ENCODE data around the gene VANGL2. TPM values are rescaled to one million over a fixed set of nuclear protein-coding genes. Genes with fewer than 3 reads are reported as not detected.

Gene VANGL2
- total RNA-seq, 1 experiment from 2014 or later, result 3.4 TPM

DNA sequence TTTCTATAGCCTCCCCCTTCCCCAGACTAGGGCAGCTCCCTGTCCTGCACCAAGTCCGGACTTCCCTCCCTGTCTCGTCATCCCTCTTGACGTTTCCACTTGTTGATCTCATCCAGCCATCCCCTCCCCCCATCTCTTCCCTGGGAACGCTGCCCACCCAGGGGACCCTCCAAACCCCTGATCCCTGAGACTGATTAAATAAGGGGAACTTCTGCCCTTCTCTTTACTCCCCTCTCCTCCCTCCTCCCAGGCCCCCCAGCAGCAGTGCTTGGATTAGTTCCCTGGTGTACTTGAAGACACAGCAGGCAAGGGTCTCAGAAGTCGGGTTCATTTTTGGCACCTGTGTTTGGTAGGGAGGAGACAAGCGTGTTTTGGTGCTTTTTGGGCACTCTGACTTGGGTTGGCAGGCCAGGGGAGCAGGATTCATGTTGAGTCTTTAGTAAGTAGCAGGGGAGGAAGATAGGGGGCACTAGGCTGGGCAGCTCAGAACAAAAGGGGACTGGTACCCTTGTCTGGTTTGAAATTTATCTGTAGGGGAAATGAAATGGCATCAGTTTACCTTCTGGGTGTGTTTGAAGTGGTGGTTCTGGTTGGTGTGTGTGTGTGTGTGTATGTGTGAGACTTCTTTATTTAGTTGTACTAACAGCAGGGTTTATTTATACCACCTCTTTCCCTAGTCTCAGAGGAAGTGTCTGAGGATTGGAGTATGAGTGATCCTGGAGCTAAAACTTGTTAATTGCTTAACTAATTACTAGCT is 11.1 kb downstream of the VANGL2 start:
- Mint-ChIP-seq H3K4me1 (ENCODE audit: low read depth, unreplicated experiment) (peaks cover 8% of the 10 kb centered on the region), H3K27ac (ENCODE audit: unreplicated experiment) (no peak overlapping the region), H3K27me3 (ENCODE audit: insufficient read depth, unreplicated experiment) (peaks cover 5% of the 10 kb centered on the region), H3K36me3 (ENCODE audit: insufficient read depth, unreplicated experiment) (no peaks in the 10 kb centered on the region), H3K4me3 (ENCODE audit: unreplicated experiment) (no peak overlapping the region), H3K9me3 (ENCODE audit: unreplicated experiment) (no peaks in the 10 kb centered on the region)
- no peaks in the 10 kb centered on the region for H3K9me3 ChIP-seq
- CTCF ChIA-PET, result no interaction called here
- intact Hi-C loops (cut with micrococcal nuclease; ENCODE audit: unreplicated experiment), result no loop called here
- BruUV-seq (replicated peaks), result no TSS peak
- POLR2A ChIA-PET, result no interaction called here
- no peak for DNase-seq
- H3K27me3 ChIP-seq (replicated peaks; ENCODE audit: control insufficient read depth, insufficient read depth, low read length), result no peaks in the 10 kb centered on the region
- no peak overlapping the region for H3K4me3 ChIP-seq (ENCODE audit: low read depth, low read length)
- TF ChIP-seq, protein P1, sequence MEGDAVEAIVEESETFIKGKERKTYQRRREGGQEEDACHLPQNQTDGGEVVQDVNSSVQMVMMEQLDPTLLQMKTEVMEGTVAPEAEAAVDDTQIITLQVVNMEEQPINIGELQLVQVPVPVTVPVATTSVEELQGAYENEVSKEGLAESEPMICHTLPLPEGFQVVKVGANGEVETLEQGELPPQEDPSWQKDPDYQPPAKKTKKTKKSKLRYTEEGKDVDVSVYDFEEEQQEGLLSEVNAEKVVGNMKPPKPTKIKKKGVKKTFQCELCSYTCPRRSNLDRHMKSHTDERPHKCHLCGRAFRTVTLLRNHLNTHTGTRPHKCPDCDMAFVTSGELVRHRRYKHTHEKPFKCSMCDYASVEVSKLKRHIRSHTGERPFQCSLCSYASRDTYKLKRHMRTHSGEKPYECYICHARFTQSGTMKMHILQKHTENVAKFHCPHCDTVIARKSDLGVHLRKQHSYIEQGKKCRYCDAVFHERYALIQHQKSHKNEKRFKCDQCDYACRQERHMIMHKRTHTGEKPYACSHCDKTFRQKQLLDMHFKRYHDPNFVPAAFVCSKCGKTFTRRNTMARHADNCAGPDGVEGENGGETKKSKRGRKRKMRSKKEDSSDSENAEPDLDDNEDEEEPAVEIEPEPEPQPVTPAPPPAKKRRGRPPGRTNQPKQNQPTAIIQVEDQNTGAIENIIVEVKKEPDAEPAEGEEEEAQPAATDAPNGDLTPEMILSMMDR (IDR thresholded peaks at IDR 0.05; ENCODE audit: insufficient read depth in 1 of 2, low read depth in 1 of 2, low read length in 1 of 2, severe bottlenecking in 1 of 2, unreplicated experiment in 1 of 2), result no peak
- H3K4me1 ChIP-seq, result 0 out of 2 replicates have a peak, but pooled peaks cover 3% of the 10 kb centered on the region
- H3K36me3 ChIP-seq (ENCODE audit: control insufficient read depth, insufficient read depth, low read length), result no peaks in the 10 kb centered on the region

DNA sequence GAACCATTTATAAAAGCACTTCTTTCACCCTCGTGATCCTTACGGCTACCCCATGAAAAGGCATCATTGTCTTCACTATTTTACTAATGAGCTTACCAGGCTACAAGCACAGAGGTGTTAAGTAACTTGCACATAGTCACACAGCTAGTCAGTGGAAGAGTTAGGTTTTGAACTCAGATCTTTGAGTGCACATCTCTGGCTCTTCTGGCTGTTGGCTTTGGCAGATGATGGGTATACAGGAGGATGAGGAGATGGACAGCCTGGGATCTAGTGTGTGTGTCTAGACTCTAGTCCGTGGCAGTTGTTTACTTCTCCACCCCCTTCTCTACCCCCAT is 11.6 kb downstream of the VANGL2 start:
- Mint-ChIP-seq H3K36me3 (ENCODE audit: insufficient read depth, unreplicated experiment) (no peaks in the 10 kb centered on the region), H3K9me3 (ENCODE audit: unreplicated experiment) (no peaks in the 10 kb centered on the region), H3K27ac (ENCODE audit: unreplicated experiment) (no peak overlapping the region), H3K4me1 (ENCODE audit: low read depth, unreplicated experiment) (peaks cover 8% of the 10 kb centered on the region), H3K4me3 (ENCODE audit: unreplicated experiment) (no peak overlapping the region), H3K27me3 (ENCODE audit: insufficient read depth, unreplicated experiment) (peaks cover 5% of the 10 kb centered on the region)
- Histone ChIP-seq H3K4me1 (0 out of 2 replicates have a peak, but pooled peaks cover 3% of the 10 kb centered on the region), H3K27me3 (replicated peaks; ENCODE audit: control insufficient read depth, insufficient read depth, low read length) (no peaks in the 10 kb centered on the region), H3K4me3 (ENCODE audit: low read depth, low read length) (no peak overlapping the region), H3K9me3 (no peaks in the 10 kb centered on the region), H3K36me3 (ENCODE audit: control insufficient read depth, insufficient read depth, low read length) (no peaks in the 10 kb centered on the region)
- DNase-seq, result no peak
- BruUV-seq (replicated peaks), result no TSS peak
- TF ChIP-seq, protein P1 (IDR thresholded peaks at IDR 0.05; ENCODE audit: insufficient read depth in 1 of 2, low read depth in 1 of 2, low read length in 1 of 2, severe bottlenecking in 1 of 2, unreplicated experiment in 1 of 2), result no peak
- POLR2A ChIA-PET, result no interaction called here
- CTCF ChIA-PET, result no interaction called here
- intact Hi-C loops (cut with micrococcal nuclease; ENCODE audit: unreplicated experiment), result no loop called here

DNA sequence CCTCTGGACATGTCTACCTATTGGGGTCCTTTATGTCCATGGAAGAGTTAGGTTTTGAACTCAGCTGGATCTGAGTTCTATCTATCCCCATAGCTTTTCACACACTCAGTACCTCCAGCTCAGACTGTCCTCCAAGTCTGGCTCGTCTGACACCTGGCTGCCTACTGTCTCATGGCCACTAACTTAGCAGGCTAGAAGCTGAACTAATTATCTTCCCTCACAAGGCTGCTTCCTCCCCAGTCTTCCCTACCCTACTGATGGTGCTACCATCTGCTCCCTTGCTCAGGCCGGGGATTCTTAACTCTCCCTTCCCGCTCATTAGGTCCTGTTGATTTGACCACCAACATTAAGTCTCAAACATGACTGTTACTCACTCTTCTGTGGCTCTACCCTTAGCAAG is 13.4 kb downstream of the VANGL2 start:
- Histone ChIP-seq H3K36me3 (ENCODE audit: control insufficient read depth, insufficient read depth, low read length) (no peaks in the 10 kb centered on the region), H3K27me3 (replicated peaks; ENCODE audit: control insufficient read depth, insufficient read depth, low read length) (no peaks in the 10 kb centered on the region), H3K4me1 (no peaks in the 10 kb centered on the region), H3K9me3 (no peaks in the 10 kb centered on the region), H3K4me3 (ENCODE audit: low read depth, low read length) (no peak overlapping the region)
- Mint-ChIP-seq H3K4me3 (ENCODE audit: unreplicated experiment) (no peak overlapping the region), H3K27ac (ENCODE audit: unreplicated experiment) (no peak overlapping the region), H3K9me3 (ENCODE audit: unreplicated experiment) (no peaks in the 10 kb centered on the region), H3K36me3 (ENCODE audit: insufficient read depth, unreplicated experiment) (no peaks in the 10 kb centered on the region), H3K4me1 (ENCODE audit: low read depth, unreplicated experiment) (no peaks in the 10 kb centered on the region), H3K27me3 (ENCODE audit: insufficient read depth, unreplicated experiment) (peaks cover 5% of the 10 kb centered on the region)
- intact Hi-C loops (cut with micrococcal nuclease; ENCODE audit: unreplicated experiment), result no loop called here
- no peak for DNase-seq
- BruUV-seq (replicated peaks), result no TSS peak
- TF ChIP-seq, protein P1 (IDR thresholded peaks at IDR 0.05; ENCODE audit: insufficient read depth in 1 of 2, low read depth in 1 of 2, low read length in 1 of 2, severe bottlenecking in 1 of 2, unreplicated experiment in 1 of 2), result no peak
- ChIA-PET CTCF (no interaction called here), POLR2A (no interaction called here)

All from Caco-2 (cell line).